Measurements from ENCODE around the gene RICTOR.
"Not testable (repeated sequence)": the region's sequence is repeated elsewhere in the genome, so short reads cannot be mapped to it uniquely, and the experiment has no call there.

The RICTOR gene

GRCh38 chr5:39040875-39041274, 33.3 kb downstream of the RICTOR start:
- TF ChIP-seq ZNF169 (tag by site-specific recombination; IDR thresholded peaks at IDR 0.05) (no peak), ZNF398 (tag by site-specific recombination; IDR thresholded peaks at IDR 0.05) (no peak), PRDM4 (tag by site-specific recombination; IDR thresholded peaks at IDR 0.05) (no peak), ZNF311 (tag by site-specific recombination; IDR thresholded peaks at IDR 0.05; ENCODE audit: borderline replicate concordance) (no peak), ZNF48 (tag by site-specific recombination; IDR thresholded peaks at IDR 0.05) (no peak), ZNF658 (tag by site-specific recombination; IDR thresholded peaks at IDR 0.05) (no peak), ZNF701 (tag by site-specific recombination; IDR thresholded peaks at IDR 0.05) (no peak), KLF8 (tag by site-specific recombination; IDR thresholded peaks at IDR 0.05) (no peak), ZNF596 (tag by site-specific recombination; IDR thresholded peaks at IDR 0.05) (no peak), ZNF639 (tag by site-specific recombination; IDR thresholded peaks at IDR 0.05) (no peak), ZNF302 (tag by site-specific recombination; IDR thresholded peaks at IDR 0.05; ENCODE audit: low read depth) (no peak), SP2 (tag by site-specific recombination; IDR thresholded peaks at IDR 0.05) (no peak), ZNF133 (tag by site-specific recombination; IDR thresholded peaks at IDR 0.05) (no peak), GLI2 (tag by site-specific recombination; IDR thresholded peaks at IDR 0.05; ENCODE audit: borderline replicate concordance, low read depth) (no peak), ZNF37A (tag by site-specific recombination; IDR thresholded peaks at IDR 0.05) (no peak), REPIN1 (tag by site-specific recombination; IDR thresholded peaks at IDR 0.05; ENCODE audit: low read depth) (no peak), TRIM28 (IDR thresholded peaks at IDR 0.05; ENCODE audit: borderline replicate concordance, low read length) (no peak), ZNF26 (tag by site-specific recombination; IDR thresholded peaks at IDR 0.05) (no peak), ZNF626 (tag by site-specific recombination; IDR thresholded peaks at IDR 0.05) (no peak), ZNF362 (tag by site-specific recombination; IDR thresholded peaks at IDR 0.05) (no peak)
- Histone ChIP-seq H3K36me3 (ENCODE audit: control insufficient read depth in 2 of 2, insufficient read depth in 1 of 2, low read length in 2 of 2) (peaks cover 0 to 4% of the 10 kb centered on the region in 2 experiments; a peak in 2 of 3 replicates), H3K27ac (ENCODE audit: extremely low read depth, low read depth, low read length) (no peak overlapping the region), H3K9me3 (ENCODE audit: control insufficient read depth, insufficient read depth, low read depth, low read length) (no peaks in the 10 kb centered on the region), H3K4me3 (ENCODE audit: low read depth, low read length) (no peak overlapping the region), H3K4me1 (ENCODE audit: control insufficient read depth, insufficient read depth, low read length) (peaks cover 5% of the 10 kb centered on the region; the same call in 1 of the 2 replicates)
- ChIA-PET POLR2A (no interaction called here), CTCF (interaction anchor here (1.0 kb wide), 2 partner anchors 27 to 40 kb away, joined by 3 to 4 read pairs; no protein-coding TSS in a partner anchor)

GRCh38 chr5:39034493-39034892, 39.7 kb downstream of the RICTOR start:
- H3K4me1 ChIP-seq (ENCODE audit: control insufficient read depth, insufficient read depth, low read length); CTCF ChIA-PET; H3K9me3 ChIP-seq (ENCODE audit: control insufficient read depth, insufficient read depth, low read depth, low read length); POLR2A ChIA-PET; H3K4me3 ChIP-seq (ENCODE audit: low read depth, low read length); H3K27ac ChIP-seq (ENCODE audit: extremely low read depth, low read depth, low read length); H3K36me3 ChIP-seq (ENCODE audit: control insufficient read depth in 2 of 2, insufficient read depth in 1 of 2, low read length in 2 of 2): not testable (repeated sequence)
